Skeletal muscle satellite cell (primary cell): ENCODE measurements around the gene CIDEA.

Source experiments
- H3K27me3 ChIP-seq: 2 replicates; pipeline ENCODE4 v1.7.0; 2013; ENCODE audit warnings: low read length; ENCODE audit not compliant: control insufficient read depth, insufficient read depth
- H3K36me3 ChIP-seq: 2 replicates; pipeline ENCODE4 v1.7.0; 2013; ENCODE audit warnings: mild to moderate bottlenecking, control low read depth, low read length; ENCODE audit not compliant: insufficient read depth
- H3K4me1 ChIP-seq: 2 replicates; pipeline ENCODE4 v1.7.0; 2013; ENCODE audit warnings: low read length; ENCODE audit not compliant: control insufficient read depth, insufficient read depth
- H3K4me2 ChIP-seq: 2 replicates; pipeline ENCODE4 v1.7.0; 2013; ENCODE audit warnings: mild to moderate bottlenecking, low read length
- H3K4me3 ChIP-seq: 2 replicates; pipeline ENCODE4 v1.7.0; 2013; ENCODE audit warnings: low read length
- H3K9ac ChIP-seq: 2 replicates; pipeline ENCODE4 v1.7.0; 2013; ENCODE audit warnings: mild to moderate bottlenecking, low read depth, low read length, moderate library complexity
- H3K9me3 ChIP-seq: replicated peaks from 2 replicates; pipeline ENCODE4 v1.7.0; 2013; ENCODE audit warnings: mild to moderate bottlenecking, control low read depth, low read length

The CIDEA gene

GRCh38 chr18:12293831-12294230 is 39.7 kb downstream of the CIDEA start:
- H3K4me1 ChIP-seq: peaks cover 5% of the 10 kb centered on the region
- H3K9ac ChIP-seq: no peak overlapping the region
- no peaks in the 10 kb centered on the region for H3K9me3 ChIP-seq
- H3K4me3 ChIP-seq: no peak overlapping the region
- no peaks in the 10 kb centered on the region for H3K27me3 ChIP-seq
- no peaks in the 10 kb centered on the region for H3K36me3 ChIP-seq
- no peak overlapping the region for H3K4me2 ChIP-seq

- Histone ChIP-seq H3K36me3 (no peaks in the 10 kb centered on the region), H3K9ac (no peak overlapping the region), H3K4me1 (peaks cover 2% of the 10 kb centered on the region)
These were observed 41.4 kb downstream of the CIDEA start for GRCh38 chr18:12295389-12296086.

GRCh38 chr18:12296087-12296403 is 41.9 kb downstream of the CIDEA start:
- Histone ChIP-seq H3K4me1 (peaks cover 2% of the 10 kb centered on the region), H3K4me3 (no peak overlapping the region), H3K4me2 (no peak overlapping the region), H3K36me3 (no peaks in the 10 kb centered on the region), H3K27me3 (no peaks in the 10 kb centered on the region), H3K9ac (no peak overlapping the region), H3K9me3 (no peaks in the 10 kb centered on the region)

More at GRCh38 chr18:12295389-12296086, 41.4 kb downstream of the CIDEA start:
- Histone ChIP-seq H3K9me3 (no peaks in the 10 kb centered on the region), H3K27me3 (no peaks in the 10 kb centered on the region), H3K4me3 (no peak overlapping the region), H3K4me2 (no peak overlapping the region)

GRCh38 chr18:12296457-12296856 is 42.3 kb downstream of the CIDEA start:
- peaks cover 2% of the 10 kb centered on the region for H3K4me1 ChIP-seq
- no peak overlapping the region for H3K9ac ChIP-seq
- no peaks in the 10 kb centered on the region for H3K9me3 ChIP-seq
- no peak overlapping the region for H3K4me3 ChIP-seq
- no peaks in the 10 kb centered on the region for H3K36me3 ChIP-seq
- H3K4me2 ChIP-seq: no peak overlapping the region
- H3K27me3 ChIP-seq: no peaks in the 10 kb centered on the region

- Histone ChIP-seq H3K27me3 (no peaks in the 10 kb centered on the region), H3K9ac (no peak overlapping the region), H3K36me3 (no peaks in the 10 kb centered on the region), H3K4me1 (peaks cover 2% of the 10 kb centered on the region), H3K4me3 (no peak overlapping the region), H3K4me2 (no peak overlapping the region), H3K9me3 (no peaks in the 10 kb centered on the region)
These were observed 45.7 kb downstream of the CIDEA start for GRCh38 chr18:12299862-12300261.

GRCh38 chr18:12301263-12302005 is 47.3 kb downstream of the CIDEA start:
- H3K4me3 ChIP-seq: no peak overlapping the region
- no peaks in the 10 kb centered on the region for H3K9me3 ChIP-seq
- no peak overlapping the region for H3K4me2 ChIP-seq
- no peaks in the 10 kb centered on the region for H3K36me3 ChIP-seq
- H3K4me1 ChIP-seq: peaks cover 3% of the 10 kb centered on the region
- no peak overlapping the region for H3K9ac ChIP-seq
- no peaks in the 10 kb centered on the region for H3K27me3 ChIP-seq

- Histone ChIP-seq H3K9me3 (no peaks in the 10 kb centered on the region), H3K27me3 (no peaks in the 10 kb centered on the region), H3K4me1 (peaks cover 9% of the 10 kb centered on the region), H3K9ac (no peak overlapping the region), H3K4me3 (no peak overlapping the region), H3K36me3 (no peaks in the 10 kb centered on the region), H3K4me2 (no peak overlapping the region)
These were observed 48.4 kb downstream of the CIDEA start for GRCh38 chr18:12302391-12303147.

- no peak overlapping the region for H3K4me2 ChIP-seq
- no peak overlapping the region for H3K9ac ChIP-seq
- peaks cover 8% of the 10 kb centered on the region for H3K36me3 ChIP-seq
- no peaks in the 10 kb centered on the region for H3K27me3 ChIP-seq
- H3K9me3 ChIP-seq: no peaks in the 10 kb centered on the region
- peaks cover 10% of the 10 kb centered on the region for H3K4me1 ChIP-seq
- H3K4me3 ChIP-seq: no peak overlapping the region
These were observed 50.4 kb downstream of the CIDEA start for GRCh38 chr18:12304351-12305210.

GRCh38 chr18:12305211-12305610 is 51.0 kb downstream of the CIDEA start:
- Histone ChIP-seq H3K4me1 (peaks cover 15% of the 10 kb centered on the region), H3K4me2 (no peak overlapping the region), H3K9me3 (no peaks in the 10 kb centered on the region), H3K36me3 (peaks cover 13% of the 10 kb centered on the region), H3K4me3 (no peak overlapping the region), H3K27me3 (no peaks in the 10 kb centered on the region), H3K9ac (no peak overlapping the region)

- H3K9ac ChIP-seq: peak overlapping the region; percentile 100
- no peaks in the 10 kb centered on the region for H3K27me3 ChIP-seq
- H3K4me3 ChIP-seq: no peak overlapping the region
- peak overlapping the region; percentile 89 for H3K4me2 ChIP-seq
- H3K9me3 ChIP-seq: no peaks in the 10 kb centered on the region
- peaks cover 21% of the 10 kb centered on the region for H3K4me1 ChIP-seq
- peaks cover 21% of the 10 kb centered on the region for H3K36me3 ChIP-seq
These were observed 51.9 kb downstream of the CIDEA start for GRCh38 chr18:12305930-12306629.
